COR-L47 (cell line): ENCODE data around the gene GRIN2C.
A peak's percentile ranks its signal among the peaks of the same experiment; 100 is the strongest.

Source experiments
- DNase-seq: peaks from one replicate; lab custom pipeline; 2025; lab: John Stamatoyannopoulos, UW

Gene GRIN2C

GRCh38 chr17:74821655-74822334 is 37.9 kb downstream of the GRIN2C start:
- no peak for DNase-seq

GRCh38 chr17:74819801-74820436 is 39.8 kb downstream of the GRIN2C start:
- DNase-seq, result no peak

GRCh38 chr17:74818291-74818938 is 41.3 kb downstream of the GRIN2C start:
- no peak for DNase-seq

- no peak for DNase-seq
Measured at GRCh38 chr17:74816905-74817620, 42.6 kb downstream of the GRIN2C start.

- no peak for DNase-seq
Measured at GRCh38 chr17:74815550-74816370, 43.9 kb downstream of the GRIN2C start.

- no peak for DNase-seq
Measured at GRCh38 chr17:74815067-74815466, 44.6 kb downstream of the GRIN2C start.

- DNase-seq, result peak; percentile 23
Measured at GRCh38 chr17:74814453-74814852, 45.2 kb downstream of the GRIN2C start.

- no peak for DNase-seq
Measured at GRCh38 chr17:74812109-74813009, 47.3 kb downstream of the GRIN2C start.

- DNase-seq, result no peak
Measured at GRCh38 chr17:74810699-74811485, 48.8 kb downstream of the GRIN2C start.

- peak; percentile 78 for DNase-seq
Measured at GRCh38 chr17:74808714-74809430, 50.8 kb downstream of the GRIN2C start.

- peak; percentile 91 for DNase-seq
Measured at GRCh38 chr17:74807925-74808324, 51.8 kb downstream of the GRIN2C start.

GRCh38 chr17:74807441-74807840 is 52.2 kb downstream of the GRIN2C start:
- DNase-seq, result no peak

- DNase-seq, result no peak
Measured at GRCh38 chr17:74806334-74806733, 53.4 kb downstream of the GRIN2C start.

- DNase-seq, result no peak
Measured at GRCh38 chr17:74805591-74805991, 54.1 kb downstream of the GRIN2C start.

GRCh38 chr17:74804683-74805082 is 55.0 kb downstream of the GRIN2C start:
- no peak for DNase-seq

GRCh38 chr17:74803971-74804370 is 55.7 kb downstream of the GRIN2C start:
- no peak for DNase-seq

- DNase-seq, result no peak
Measured at GRCh38 chr17:74803388-74803930, 56.2 kb downstream of the GRIN2C start.

GRCh38 chr17:74801896-74802295 is 57.8 kb downstream of the GRIN2C start:
- DNase-seq, result no peak

GRCh38 chr17:74800531-74800930 is 59.2 kb downstream of the GRIN2C start:
- DNase-seq, result no peak
